Measurements from ENCODE around the gene CLASP1.
"Not testable (repeated sequence)": the region's sequence is repeated elsewhere in the genome, so short reads cannot be mapped to it uniquely, and the experiment has no call there.

The CLASP1 gene

DNA sequence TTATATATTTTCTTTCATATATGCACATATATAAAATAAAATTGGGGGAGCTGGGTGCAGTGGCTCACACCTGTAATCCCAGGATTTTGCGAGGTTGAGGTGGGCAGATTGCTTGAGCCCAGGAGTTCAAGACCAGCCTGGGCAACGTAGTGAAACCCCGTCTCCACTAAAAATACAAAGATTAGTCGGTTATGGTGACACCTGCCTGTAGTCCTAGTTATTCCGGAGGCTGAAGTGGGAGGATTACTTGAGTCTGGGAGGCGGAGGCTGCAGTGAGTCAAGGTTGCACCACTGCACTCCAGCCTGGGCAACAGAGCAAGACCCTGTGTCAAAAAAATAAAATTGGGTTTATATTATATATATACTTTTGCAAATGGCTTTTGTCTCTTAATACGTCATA, 324.7 kb downstream of the CLASP1 start:
- DNase-seq (ENCODE audit: low read depth): no peak

DNA sequence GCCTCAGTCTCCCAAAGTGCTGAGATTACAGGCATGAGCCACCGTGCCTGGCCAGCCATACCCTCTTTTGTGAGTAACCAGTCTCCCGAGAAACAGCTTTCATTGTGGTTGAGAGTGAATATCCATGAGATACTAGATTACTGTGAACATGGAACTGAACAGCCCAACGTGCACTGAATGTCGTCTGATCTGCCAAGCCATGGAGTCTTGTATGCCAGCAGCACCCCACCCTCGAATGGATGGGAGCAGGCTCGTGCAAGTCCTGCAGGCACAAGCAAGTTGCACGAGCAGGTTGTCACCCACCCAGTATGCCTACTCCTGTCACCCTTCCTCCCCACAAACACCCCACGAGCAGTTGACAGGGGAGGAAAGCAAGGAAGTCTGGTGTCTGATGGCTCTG, 327.8 kb downstream of the CLASP1 start:
- no peak for DNase-seq (ENCODE audit: low read depth)

DNA sequence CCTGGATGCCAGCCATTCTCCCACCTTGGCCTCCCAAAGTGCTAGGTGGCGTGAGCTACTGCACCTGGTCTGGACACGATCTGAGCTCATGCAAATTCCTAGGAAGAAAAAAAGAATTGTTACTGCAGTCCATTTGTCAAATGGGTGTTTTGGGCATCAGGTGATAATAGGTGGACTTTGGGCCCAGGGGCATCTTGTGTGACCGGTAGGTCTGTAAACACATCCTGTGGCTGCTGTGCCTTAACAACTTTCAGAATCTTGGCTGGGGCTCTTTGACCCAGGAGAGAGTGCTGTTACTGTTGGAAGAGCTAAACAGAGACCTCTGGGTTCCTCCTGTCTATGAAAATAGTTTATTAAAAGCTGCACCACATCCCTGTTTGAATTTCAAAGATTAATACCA, 329.3 kb downstream of the CLASP1 start:
- DNase-seq (ENCODE audit: low read depth): no peak

DNA sequence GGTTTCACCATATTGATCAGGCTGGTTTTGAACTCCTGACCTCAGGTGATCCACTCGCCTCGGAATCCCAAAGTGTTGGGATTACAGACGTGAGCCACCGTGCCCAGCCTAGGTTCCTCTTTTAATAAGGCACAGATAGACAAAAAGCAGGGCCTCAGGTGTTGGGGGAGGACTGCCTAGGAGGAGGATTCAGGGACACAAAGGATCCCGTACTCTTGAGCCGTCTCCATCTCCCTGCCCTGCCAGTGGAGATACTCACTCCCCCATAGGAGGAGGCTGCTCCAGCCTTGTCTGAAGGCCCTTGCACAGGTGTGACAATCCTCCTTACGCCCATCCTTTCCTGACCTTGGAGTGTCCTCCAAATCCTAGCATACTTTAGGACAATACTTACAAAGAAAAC, 332.3 kb downstream of the CLASP1 start:
- no peak for DNase-seq (ENCODE audit: low read depth)

DNA sequence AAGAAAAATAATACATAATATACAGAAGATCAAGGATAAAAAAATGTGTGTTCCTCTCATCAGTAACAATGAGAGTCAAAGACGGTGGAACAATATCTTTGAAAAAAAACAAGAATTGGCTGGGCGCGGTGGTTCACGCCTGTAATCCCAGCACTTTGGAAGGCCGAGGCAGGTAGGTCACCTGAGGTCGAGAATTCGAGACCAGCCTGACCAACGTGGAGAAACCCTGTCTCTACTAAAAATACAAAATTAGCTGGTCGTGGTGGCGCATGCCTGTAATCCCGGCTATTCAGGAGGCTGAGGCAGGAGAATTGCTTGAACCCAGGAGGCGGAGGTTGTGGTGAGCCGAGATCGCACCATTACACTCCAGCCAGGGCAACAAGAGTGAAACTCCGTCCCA, 335.6 kb downstream of the CLASP1 start:
- DNase-seq (ENCODE audit: low read depth): not testable (repeated sequence)

DNA sequence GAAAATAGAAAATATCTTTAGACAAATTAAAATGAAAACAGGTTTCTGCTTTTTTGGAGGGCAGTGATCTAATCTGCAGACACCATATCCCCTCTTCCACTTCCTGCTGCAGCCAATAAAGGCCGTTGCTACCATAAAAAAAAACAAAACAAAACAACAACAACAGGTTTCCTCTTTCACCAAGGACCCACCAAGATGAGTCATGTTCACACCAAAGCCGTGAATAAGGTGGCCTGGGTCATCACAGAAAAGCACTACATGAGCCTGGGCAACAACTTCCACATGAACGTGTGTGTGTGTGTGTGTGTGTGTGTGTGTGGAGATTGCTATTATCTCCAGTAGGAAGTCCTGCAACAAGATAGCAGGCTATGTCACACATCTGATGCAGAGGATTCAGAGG, 339.5 kb downstream of the CLASP1 start:
- no peak for DNase-seq (ENCODE audit: low read depth)

DNA sequence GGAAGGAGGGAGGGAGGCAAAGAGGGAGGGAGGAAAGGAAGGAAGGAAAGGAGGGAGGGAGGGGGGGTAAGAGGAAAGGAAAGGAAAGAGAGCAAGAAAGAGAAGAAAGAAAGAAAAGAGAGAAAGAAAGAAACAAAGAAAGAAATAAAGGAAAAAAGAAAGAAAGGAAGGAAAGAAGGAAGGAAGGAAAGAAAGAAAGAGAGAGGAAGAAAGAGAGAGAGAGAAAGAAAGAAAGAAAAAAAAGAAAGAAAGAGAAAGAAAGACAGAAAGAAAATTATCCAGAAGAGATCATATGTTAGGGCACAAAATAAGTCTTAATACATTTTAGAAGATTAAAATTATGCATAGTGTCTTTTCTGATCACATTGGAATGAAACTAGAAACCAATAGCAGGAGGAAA, 339.9 kb downstream of the CLASP1 start:
- DNase-seq (ENCODE audit: low read depth): no peak

DNA sequence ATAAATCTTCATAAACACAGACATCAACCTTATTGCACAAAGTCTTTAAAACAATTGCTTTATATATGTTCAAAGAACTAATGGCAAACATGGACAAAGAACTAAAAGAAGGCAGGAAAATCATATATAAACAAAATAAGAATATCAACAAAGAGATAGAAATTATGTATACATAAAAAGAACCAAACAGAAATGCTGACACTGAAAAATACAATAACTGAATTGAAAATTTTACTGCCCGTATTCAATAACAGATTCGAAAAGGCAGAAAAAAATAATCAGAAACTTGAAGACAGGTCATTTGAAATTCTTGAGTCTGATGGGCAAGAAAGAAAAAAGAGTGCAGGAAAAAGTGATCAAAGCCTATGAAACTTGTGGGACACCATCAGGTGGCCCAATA, 342.2 kb downstream of the CLASP1 start:
- no peak for DNase-seq (ENCODE audit: low read depth)

DNA sequence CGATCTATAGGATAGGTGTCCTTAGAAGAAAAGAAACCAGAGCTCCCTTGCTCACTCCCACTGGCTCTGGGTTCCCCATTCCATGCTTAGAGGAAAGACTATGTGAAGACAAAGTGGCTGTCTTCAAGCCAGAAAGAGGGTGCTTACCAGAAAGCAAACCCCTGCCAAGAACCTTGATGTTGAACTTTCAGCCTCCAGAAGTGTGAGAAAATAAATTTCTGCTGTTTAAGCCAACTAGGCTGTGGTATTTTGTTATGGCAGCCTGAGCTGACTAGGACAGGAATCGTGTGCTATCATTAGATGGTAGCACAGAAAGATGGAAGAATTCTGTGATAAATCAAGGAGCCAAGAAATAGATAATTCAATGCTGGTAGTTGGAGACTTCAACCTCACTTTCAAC, 344.3 kb downstream of the CLASP1 start:
- no peak for DNase-seq (ENCODE audit: low read depth)

DNA sequence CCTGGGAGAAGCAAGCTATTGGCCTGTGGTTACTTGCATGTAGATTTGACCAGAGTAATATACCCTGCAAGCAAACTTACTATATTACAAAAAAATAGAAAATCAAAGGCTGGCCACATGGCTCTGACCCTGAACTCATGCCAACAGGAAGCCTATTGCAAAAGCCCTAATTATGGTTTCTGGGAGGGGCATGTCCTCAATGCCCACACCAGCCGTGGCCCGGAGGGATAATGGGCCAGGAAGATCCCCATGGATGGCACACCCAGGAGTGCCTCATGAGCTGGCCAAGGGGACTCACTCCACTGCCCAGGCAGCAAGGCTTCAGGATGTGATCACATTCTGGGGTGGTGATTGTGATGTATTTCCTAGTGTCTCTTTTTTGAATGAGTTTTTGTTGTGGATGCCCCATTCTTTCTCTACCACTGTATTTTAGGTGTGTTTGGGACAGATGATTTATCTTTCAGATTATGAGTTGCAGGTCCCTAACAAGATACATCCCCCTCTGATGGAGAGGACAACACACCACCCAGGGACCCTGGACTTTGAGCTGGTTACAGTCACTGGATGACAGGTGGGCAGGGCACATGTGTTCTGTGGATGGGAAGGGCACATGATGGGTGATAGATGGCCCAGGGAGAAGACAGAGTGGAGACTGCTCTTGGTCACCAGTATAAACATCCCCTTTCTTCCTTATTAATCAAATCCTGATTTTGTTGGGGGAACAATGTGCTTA, 345.6 kb downstream of the CLASP1 start:
- no peak for DNase-seq (ENCODE audit: low read depth)

DNA sequence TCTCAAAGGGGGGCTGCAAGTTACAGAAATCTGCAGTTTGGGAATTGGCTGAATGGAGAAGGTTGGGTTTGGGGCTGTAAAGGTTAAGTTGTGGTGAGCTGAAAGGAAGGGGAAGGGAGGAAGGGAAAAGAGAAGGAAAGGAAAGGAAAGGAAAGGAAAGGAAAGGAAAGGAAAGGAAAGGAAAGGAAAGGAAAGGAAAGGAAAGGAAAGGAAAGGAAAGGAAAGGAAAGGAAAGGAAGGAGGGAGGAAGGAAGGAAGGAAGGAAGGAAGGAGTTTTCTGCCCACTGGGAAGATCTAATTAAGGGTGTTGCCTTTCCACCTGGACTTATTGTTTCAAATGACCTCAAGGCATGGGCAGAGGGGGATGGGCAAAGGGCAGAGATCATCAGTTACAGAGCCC, 348.1 kb downstream of the CLASP1 start:
- DNase-seq (ENCODE audit: low read depth): not testable (repeated sequence)

DNA sequence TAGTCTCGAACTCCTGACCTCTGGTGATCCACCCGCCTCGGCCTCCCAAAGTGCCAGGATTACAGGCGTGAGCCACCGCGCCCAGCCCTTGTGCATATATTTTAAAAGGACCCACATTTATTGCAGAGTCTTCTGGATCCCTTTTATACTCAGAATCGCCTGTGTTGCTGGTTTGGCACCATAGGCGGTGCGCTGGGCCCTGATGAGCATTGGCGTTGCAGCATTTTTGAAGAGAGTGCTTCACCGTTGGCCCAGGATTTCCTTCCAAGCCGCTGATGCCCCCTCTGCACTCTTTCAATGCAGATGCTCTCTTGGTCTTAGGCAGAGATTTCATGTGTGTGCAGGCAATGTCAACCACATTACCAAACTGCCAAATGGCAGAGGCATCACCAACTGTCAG, 350.8 kb downstream of the CLASP1 start:
- no peak for DNase-seq (ENCODE audit: low read depth)

DNA sequence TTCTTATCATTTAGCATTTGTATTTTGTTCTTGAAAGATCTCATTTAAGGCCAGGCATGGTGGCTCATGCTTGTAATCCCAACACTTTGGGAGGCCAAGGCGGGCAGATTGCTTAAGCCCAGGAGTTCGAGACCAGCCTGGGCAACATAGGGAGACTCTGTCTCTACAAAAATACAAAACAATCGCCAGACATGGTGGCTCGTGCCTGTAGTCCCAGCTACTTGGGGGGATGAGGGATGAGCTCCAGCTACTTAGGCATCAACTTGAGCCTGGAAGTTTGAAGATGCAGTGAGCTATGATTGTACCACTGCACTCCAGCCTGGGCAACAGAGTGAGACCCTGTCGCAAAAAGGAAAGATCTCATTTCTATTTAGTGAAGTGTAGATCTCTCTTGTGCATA, 351.4 kb downstream of the CLASP1 start:
- not testable (repeated sequence) for DNase-seq (ENCODE audit: low read depth)

DNA sequence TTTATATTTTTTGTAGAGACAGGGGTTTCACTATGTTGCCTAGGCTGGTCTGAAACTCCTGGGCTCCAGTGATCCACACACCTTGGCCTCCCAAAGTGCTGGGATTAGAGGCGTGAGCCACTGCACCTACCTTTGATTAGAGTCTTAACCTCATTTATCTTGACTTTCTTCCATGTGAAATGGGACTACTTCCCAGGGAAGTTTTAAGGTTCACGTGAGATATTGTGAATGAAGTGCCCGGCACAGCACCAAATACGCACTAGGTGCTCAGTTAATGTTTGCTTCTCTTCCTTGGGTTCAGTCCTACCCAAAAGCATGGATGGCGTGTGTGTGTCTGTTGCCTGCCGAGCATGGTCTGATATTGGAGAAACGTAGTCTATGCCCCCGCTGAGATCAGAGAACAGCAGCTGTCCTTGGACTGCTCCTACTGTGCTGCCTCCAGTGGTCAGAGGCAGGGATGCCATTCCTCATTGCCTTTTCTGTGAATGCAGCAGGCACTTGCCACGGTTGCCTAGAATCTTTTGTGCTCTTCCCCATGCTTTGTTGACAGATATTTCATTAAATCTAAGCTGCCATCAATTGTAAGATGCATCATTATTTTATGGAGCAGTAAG, 351.9 kb downstream of the CLASP1 start:
- no peak for DNase-seq (ENCODE audit: low read depth)

DNA sequence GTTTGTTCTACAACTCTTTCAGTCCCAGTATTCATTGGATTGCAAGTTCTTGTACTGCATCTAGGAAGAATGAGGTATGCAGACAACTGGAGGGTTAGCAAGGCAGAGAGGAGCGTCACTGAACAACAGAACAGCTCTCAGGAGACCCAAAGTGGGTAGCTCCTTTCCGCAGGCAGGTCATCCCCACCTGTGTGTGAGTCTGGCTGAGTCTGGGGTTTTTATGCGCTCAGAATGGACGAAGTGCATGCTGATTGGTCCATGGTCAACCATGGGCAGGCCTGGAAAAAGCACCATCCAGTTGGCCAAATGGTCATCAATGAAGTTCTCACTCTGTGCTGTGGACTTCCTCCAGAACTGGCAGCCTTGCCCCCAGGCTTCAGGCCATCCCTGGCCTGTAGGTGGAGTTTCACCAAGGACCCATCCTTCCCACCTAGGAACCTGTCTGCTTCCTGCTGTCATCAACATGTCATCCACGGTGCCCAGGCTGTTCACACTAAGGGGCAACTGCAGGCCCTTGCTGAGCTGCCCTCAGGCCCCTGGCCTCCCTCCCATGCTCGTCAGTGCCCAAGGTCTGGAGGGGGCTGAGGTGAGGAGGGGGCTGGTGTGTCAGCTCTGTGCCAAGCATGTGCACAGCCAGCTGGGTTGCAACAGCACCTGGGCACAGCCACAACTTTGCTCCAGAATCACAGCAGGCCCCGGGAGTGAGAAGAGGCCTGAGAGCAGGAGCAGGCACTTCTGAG, 353.2 kb downstream of the CLASP1 start:
- no peak for DNase-seq (ENCODE audit: low read depth)

DNA sequence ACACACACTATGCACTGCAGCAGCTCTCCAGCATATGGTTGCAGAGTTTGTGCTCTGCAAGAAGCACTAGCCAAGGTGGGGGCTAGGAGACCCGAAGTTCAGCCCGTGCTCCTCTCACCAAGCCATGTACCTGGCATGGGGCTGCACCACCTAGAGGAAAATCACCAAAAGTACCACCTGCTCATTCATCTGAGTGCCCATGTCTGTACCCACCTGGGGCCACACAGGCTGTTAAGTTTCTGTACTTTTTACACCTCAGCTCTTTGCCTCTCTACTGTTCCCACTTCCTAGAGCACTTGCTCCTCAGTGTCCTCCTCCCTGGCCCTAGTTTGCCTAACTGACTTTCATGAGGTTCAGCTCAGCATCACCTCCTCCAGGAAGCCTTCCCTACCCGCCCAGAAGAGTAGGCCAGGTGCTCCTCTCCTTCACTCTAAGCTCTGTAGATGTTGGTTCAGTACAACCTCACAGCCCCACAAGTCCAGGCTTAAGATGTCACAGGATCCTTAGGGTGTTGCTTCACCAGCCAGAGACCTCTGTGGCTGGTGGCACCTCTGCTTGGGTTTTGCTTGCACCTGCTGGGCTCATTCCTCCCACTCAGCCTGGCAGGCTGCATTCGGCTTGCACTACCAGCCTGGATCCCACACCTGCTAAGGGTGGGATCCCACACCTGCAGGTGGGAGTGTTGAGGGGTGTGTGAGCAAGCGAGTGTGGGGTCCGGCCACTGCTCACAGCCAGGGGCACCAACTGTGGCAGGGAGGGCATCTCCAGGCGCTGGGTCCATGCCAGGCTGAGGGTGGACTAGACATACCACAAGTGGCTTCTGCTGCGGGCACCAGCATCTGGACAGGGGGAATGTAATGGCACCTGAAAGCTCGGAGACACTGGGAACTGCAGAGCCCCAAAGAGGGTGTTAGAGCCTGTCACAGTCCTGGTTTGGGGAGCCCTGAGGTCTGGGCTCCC, 354.1 kb downstream of the CLASP1 start:
- no peak for DNase-seq (ENCODE audit: low read depth)

DNA sequence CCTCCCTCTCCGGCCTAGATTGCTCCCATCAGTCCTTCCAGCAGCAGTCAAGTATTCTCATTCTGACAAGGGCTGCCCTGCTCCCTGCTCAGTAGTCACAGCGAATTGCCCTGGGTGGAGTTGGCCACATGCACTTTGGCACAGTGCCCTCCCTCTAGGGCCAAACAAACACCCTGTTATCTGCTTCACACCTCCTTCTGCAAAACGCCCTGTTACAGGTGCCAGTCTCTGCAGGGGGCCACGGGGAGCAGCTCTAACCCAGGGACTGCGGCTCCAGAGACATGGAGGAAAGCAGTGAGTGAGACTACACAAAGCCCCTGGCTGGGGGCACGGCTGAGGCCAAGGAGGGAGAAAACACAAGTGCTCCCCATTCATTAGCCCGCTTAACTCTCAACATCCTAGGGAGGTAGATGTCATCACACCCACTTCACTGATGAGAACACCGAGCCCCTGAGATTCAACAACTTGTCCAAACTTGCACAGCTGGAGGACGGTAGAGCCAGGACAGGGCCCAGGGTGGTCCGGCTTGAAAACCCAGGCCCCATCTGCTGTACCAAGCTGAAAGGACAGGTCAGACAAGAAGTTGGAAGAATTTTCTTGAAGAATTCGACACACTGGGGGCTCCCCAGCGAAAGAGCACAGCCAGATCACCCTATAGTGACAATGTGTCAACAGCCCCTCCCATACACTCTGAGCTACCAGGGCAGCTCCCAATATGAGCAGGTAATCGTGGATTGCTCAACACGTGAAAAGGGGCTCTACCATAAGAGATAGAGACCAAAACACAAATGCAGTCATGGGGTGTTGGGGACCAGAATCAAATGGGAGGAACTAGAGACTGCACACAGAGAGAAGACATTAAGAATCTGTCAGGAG, 355.6 kb downstream of the CLASP1 start:
- DNase-seq (ENCODE audit: low read depth): no peak

DNA sequence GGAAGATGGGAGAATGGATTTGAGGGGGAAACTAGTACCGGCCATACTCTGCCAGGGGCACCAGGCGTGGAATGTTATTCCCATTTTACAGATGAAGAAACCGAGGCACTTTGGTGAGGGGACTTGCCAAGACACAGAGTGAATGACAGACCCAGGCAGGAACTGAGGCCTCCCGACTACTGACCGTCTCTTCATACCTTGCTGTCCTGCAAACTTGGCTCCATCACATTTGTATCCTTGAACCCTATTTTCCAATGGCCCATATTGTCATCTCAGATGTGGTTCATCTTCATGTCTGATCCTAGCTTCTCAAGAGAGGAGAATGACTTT, 358.0 kb downstream of the CLASP1 start:
- DNase-seq (ENCODE audit: low read depth): no peak

DNA sequence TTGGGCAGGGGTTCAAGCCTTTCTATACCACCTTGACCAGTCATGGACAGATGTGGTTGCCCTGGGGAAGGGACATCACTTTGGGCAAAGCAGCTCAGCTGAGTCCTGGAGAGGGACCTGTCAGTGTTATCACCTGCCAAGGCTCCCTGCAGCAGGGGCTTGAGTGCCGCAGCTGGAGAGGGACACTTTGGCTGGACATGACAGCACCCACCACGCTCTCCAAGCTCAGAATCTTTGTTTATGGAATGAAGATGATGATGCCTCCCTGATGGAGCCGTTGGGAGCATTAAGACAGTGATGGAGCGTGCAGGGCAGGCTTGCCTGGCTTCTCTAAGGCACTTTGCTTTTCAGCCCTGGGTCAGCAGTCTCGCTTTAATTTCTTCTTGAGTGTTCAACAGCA, 360.0 kb downstream of the CLASP1 start:
- DNase-seq (ENCODE audit: low read depth): no peak

DNA sequence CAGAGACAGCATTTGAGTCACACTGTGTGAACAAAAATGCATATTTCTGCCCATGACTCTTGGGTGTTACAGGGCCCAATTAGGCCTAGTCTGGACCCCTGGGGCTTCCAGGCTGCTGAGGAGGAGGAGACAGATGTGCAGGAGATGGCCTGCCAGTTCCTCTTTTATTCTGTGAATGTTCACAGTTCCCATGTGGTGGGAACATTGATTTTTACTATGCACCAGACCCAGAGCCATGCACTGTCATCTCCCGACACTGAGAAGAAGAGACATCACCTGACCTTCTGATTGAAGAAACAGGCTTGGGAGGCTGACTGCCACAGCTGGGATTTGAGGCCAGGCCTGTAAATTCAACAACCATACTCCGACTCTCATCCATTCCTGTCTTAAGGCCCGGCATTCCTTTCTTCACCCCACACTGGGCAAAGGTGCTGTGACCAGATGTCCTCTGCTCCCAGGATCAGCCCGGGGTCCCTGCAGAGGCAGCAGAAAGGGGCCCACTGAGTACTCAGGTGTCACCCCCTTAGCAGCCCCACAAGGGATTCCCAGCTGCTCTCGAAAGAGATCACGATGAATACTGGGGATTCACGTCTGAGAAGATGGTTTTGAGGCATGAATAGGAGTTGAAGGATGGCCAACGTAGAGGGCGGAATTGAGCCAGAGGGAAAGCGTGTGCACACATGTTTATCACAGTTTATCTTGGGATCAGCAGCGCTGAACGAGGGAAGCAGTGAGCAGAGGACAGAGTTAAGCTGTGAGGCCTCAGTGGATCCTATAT, 360.6 kb downstream of the CLASP1 start:
- DNase-seq (ENCODE audit: low read depth): no peak

DNA sequence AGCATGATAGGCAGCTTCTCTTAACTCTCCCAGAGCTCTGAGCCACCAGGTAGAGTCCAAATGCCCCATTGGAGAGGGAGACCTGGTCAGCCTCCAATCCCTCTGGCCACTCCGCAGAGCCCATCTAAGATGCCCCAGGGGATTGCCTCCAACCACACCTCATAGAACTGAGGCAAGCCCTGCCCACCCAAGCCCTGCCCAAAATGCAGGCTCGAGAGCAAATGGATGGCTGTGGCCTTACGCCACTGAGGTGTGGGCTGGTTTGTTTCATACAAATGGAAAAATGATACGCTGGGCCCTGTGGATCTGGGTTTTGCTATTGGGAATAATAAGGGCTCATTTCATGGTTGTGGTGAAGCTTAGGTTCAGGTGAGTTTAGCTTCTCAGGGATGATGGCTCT, 361.3 kb downstream of the CLASP1 start:
- DNase-seq (ENCODE audit: low read depth): no peak
